ENCODE data around the gene ARHGEF28.

DNA sequence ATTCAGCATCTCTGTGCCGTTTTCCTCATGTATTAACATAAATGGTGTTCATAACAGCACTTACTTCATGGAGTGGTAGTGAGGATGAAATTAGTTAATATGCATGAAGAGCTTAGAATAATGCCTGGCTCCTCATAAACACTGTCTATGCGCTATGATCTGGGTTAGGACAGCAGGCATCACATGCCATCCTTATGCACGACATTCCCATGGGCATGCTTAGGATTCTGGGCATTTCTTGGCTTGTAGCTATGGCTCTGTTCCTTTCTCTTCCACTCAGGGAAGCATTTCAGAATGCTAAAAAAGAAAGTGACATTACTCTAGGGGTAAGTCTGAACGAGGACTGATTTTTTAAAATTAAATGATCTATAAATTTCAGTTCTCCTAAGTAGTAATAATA, 349.8 kb downstream of the ARHGEF28 start:
- no peak for TF ChIP-seq EZH2phosphoT487 (IDR thresholded peaks at IDR 0.05; ENCODE audit: borderline replicate concordance, low read depth, low read length)
- TF ChIP-seq CTCF (conservative IDR thresholded peaks at IDR 0.05; ENCODE audit: low read length): no peak

Data from OCI-LY7 (cell line).